Stimulated activated naive CD8-positive, alpha-beta T cell treated with anti-CD3 and anti-CD28 coated beads, Interleukin-15, Interleukin-2, amounts not matched to agents 100 U/mL and 50 U/mL, for 24 hours (primary cell): Measurements from ENCODE around the gene ZNF132.
"Not testable (repeated sequence)": the region's sequence is repeated elsewhere in the genome, so short reads cannot be mapped to it uniquely, and the experiment has no call there.

Source experiments
- ATAC-seq: fragments of 150-1000 bp; cut with Tn5 transposase; one replicate; pipeline ENCODE4 v1.10.0; 2021
- DNase-seq: peaks from one replicate; pipeline ENCODE4 v3.0.0; 2021

The ZNF132 gene

GRCh38 chr19:58439576-58440554, at the start of gene ZNF132:
Gene ZNF132, minus strand, starts transcription at chr19:58440153. Its CDS starts 332 bp downstream, at chr19:58439821.
- DNase-seq (peak; percentile 91), ATAC-seq (peak; percentile 99)

- ATAC-seq, DNase-seq: not testable (repeated sequence)
Measured at GRCh38 chr19:58484349-58484748, 44.4 kb upstream of the ZNF132 start.

- no peak for ATAC-seq
- DNase-seq, result no peak
Measured at GRCh38 chr19:58483776-58484175, 43.8 kb upstream of the ZNF132 start.

- DNase-seq (no peak), ATAC-seq (no peak)
Measured at GRCh38 chr19:58482372-58482771, 42.4 kb upstream of the ZNF132 start.

GRCh38 chr19:58480831-58481230, 40.9 kb upstream of the ZNF132 start:
- no peak for ATAC-seq

GRCh38 chr19:58480481-58480830, 40.5 kb upstream of the ZNF132 start:
- DNase-seq, result no peak
- ATAC-seq, result no peak

More at GRCh38 chr19:58480831-58481230, 40.9 kb upstream of the ZNF132 start:
- no peak for DNase-seq

- no peak for ATAC-seq
- no peak for DNase-seq
Measured at GRCh38 chr19:58479736-58480480, 40.0 kb upstream of the ZNF132 start.

- DNase-seq (no peak), ATAC-seq (no peak)
Measured at GRCh38 chr19:58479303-58479702, 39.4 kb upstream of the ZNF132 start.

GRCh38 chr19:58477871-58478270, 37.9 kb upstream of the ZNF132 start:
- no peak for ATAC-seq
- no peak for DNase-seq

- no peak for DNase-seq
Measured at GRCh38 chr19:58477130-58477529, 37.2 kb upstream of the ZNF132 start.

GRCh38 chr19:58476498-58477015, 36.6 kb upstream of the ZNF132 start:
- DNase-seq, result peak; percentile 42

More at GRCh38 chr19:58477130-58477529, 37.2 kb upstream of the ZNF132 start:
- ATAC-seq, result no peak

GRCh38 chr19:58475714-58476497, 36.0 kb upstream of the ZNF132 start, which contains the start of gene ZNF446:
Gene ZNF446, plus strand, starts transcription at chr19:58476352. Its CDS starts 867 bp downstream, at chr19:58477219.
- DNase-seq (peak; percentile 95), ATAC-seq (peak; percentile 88)

More at GRCh38 chr19:58476498-58477015, 36.6 kb upstream of the ZNF132 start:
- no peak for ATAC-seq

- peak; percentile 7 for ATAC-seq
- DNase-seq, result no peak
Measured at GRCh38 chr19:58474997-58475713, 35.2 kb upstream of the ZNF132 start.

- DNase-seq, result no peak
- ATAC-seq, result no peak
Measured at GRCh38 chr19:58474291-58474996, 34.5 kb upstream of the ZNF132 start.

- no peak for ATAC-seq
- no peak for DNase-seq
Measured at GRCh38 chr19:58473775-58474174, 33.8 kb upstream of the ZNF132 start.

GRCh38 chr19:58471736-58472135, 31.8 kb upstream of the ZNF132 start:
- DNase-seq (no peak), ATAC-seq (no peak)

- ATAC-seq, DNase-seq: not testable (repeated sequence)
Measured at GRCh38 chr19:58470837-58471543, 31.0 kb upstream of the ZNF132 start.

GRCh38 chr19:58469241-58470013, 29.5 kb upstream of the ZNF132 start:
- DNase-seq (no peak), ATAC-seq (no peak)
